Myocyte (in vitro differentiated cells): ENCODE results near the gene CSTF2. TPM values are rescaled to one million over a fixed set of nuclear protein-coding genes. Genes with fewer than 3 reads are reported as not detected.
"Not testable (repeated sequence)": the region's sequence is repeated elsewhere in the genome, so short reads cannot be mapped to it uniquely, and the experiment has no call there.

Experiments
- DNase-seq: peaks from one replicate; pipeline ENCODE4 v3.0.0-alpha.2; 2012; ENCODE audit warnings: low read depth
- polyA plus RNA-seq: library from polyadenylated mRNA; unstranded; fragments of >200 nt; gene quantifications from one replicate; pipeline ENCODE4 v1.2.1, GENCODE V29; 2012; ENCODE audit warnings: missing spikeins
- total RNA-seq: library from RNA; depleted of rRNA; stranded (reverse); fragments of >200 nt; gene quantifications from 2 replicates; pipeline ENCODE4 v1.2.3, GENCODE V29; 2014

CSTF2 gene, protein sequence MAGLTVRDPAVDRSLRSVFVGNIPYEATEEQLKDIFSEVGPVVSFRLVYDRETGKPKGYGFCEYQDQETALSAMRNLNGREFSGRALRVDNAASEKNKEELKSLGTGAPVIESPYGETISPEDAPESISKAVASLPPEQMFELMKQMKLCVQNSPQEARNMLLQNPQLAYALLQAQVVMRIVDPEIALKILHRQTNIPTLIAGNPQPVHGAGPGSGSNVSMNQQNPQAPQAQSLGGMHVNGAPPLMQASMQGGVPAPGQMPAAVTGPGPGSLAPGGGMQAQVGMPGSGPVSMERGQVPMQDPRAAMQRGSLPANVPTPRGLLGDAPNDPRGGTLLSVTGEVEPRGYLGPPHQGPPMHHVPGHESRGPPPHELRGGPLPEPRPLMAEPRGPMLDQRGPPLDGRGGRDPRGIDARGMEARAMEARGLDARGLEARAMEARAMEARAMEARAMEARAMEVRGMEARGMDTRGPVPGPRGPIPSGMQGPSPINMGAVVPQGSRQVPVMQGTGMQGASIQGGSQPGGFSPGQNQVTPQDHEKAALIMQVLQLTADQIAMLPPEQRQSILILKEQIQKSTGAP
- total RNA-seq: 11.4 and 11.7 TPM in 2 replicates
- 9.8 TPM for polyA plus RNA-seq

DNA sequence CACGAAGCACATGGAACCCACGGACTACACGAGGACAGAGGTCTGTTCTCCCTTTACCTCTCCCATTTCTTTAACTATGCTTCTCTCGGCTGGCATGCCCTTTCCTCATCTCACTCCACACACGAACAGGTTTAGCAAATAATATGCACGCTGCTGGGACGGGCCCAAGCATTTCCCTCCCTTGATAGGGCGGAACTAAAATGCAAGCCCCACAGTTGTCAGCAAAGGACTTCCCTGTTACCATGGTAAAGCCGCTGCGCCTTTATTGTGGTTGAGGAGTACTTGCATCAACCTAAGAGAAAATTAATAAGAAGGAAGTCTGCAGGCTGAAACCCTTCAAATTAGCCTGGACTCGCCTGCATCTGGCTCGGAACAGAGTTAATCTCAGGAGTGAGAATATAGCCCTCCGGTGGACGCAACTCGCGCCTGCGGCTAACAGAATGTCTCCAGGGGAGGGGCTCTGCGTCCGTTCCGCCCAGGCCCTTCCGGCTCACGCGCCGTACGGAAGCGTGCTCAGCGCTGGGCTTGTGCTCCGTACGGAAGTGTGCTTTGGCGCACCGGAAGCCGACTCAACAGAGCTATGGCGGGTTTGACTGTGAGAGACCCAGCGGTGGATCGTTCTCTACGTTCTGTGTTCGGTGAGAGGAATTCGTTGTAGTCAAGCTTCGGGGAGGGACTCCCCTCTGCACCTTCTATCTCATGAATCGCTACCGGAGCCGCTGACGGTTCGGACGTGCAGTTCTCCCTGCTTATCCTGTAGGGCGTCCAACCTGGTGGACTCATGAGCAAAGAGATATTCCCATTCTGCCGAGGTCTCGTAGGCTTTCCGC is at the start of gene CSTF2:
Gene CSTF2, plus strand, starts transcription at position 555 of the 830 bp plus-strand sequence. Its CDS starts 26 bp downstream, at position 581.
- peak; percentile 82 for DNase-seq

DNA sequence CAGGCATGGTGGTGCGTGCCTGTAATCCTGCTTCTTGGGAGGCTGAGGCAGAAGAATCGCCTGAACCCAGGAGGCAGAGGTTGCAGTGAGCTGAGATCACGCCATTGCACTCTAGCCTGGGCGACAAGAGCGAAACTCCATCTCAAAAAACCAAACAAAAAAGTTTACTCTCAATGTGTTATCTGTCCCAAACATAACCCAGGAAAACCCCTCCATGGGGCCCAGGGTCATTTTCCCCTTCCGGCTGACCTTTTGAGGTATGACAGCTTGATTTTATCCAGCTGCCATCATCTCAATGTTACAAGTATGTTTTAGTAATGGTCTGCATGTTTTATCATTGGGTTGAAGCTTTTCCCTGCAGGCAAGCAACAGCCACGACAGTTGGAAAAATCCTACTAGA is 23.8 kb upstream of the CSTF2 start:
- not testable (repeated sequence) for DNase-seq

DNA sequence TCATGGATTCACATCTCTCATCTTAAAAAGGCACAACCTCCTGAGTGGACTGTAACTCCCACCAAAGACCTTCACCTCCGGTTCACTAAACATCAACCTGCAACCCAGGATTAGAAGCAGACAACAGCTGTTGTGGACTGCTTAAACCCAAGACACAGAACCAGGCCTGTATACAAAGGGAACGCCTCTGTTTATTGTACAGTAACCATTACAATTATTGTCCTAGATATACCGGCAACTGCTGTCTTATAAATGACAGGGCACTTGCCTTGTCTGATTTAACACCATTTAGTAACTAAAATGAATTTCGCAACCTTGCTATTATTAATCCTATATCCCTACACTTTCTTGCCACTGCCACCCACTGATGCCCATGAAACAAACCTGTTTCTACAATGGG is 22.8 kb upstream of the CSTF2 start:
- DNase-seq: no peak

DNA sequence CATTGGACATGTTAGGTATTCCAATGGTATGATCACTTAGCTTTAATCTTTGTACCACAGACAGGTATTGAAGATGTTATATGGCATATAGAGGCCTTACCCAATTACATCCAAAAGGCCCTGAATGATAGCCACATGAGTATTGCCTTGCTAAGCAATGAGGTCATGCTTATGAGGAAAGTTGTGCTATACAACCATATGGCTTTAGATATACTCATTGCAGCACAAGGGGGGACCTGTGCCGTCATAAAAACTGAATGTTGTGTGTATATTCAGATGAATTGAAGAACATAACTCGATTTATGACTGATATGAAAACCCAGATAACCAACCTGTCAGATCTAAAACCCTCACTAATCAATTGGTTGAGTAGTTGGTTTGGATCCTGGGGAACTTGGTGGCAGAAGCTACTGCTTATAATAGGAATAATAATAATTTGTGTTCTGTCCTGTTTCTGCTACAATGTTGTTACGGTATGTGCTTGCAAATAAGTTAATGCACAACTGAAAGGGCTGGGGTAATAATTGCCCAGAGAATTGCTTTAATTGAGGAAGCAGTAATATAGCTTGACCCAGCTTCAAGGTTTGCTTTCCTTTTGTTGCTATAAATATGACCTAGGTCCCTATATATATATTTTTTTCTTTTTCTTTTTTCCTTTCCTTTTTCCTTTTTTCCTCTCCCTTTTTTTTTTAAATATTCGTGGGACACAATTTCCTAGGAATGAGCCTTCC is 21.5 kb upstream of the CSTF2 start:
- no peak for DNase-seq

DNA sequence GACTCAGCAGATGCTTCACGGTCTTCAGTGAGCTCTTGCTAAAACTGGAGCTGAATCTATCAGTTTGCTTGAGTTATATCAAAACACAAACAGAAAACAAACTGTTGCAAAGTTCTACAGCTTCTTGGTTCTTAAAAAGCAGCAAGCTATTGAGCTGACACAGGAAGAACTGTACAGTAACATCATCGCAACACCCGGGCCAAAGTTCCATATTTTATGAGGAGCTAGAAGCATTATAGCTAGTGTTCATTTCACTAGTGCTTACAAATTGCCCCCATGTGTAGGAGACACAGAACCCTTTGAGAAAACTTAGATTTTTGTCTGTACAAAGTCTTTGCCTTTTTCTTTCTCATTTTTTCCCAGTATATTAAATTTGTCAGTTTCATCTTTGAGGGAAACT is 17.3 kb upstream of the CSTF2 start:
- no peak for DNase-seq

DNA sequence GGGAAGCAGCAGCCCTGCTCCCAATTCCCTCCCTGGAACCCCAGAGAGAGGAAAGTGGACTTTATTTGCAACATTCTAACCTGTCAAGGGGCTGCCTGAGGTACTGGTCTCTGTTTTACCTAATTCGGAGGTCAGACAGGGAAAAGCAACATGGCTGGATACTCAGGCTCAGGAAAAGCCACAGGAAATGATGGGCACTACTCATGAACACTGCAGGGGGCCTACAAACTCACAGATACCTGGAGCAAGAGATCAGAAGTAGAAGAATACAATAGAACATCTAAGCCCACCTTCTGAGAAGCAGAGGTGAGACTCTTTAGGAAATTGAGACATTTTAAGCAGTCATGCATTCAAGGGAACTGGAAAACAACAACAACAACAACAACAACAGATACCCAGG is 15.4 kb upstream of the CSTF2 start:
- DNase-seq: no peak

DNA sequence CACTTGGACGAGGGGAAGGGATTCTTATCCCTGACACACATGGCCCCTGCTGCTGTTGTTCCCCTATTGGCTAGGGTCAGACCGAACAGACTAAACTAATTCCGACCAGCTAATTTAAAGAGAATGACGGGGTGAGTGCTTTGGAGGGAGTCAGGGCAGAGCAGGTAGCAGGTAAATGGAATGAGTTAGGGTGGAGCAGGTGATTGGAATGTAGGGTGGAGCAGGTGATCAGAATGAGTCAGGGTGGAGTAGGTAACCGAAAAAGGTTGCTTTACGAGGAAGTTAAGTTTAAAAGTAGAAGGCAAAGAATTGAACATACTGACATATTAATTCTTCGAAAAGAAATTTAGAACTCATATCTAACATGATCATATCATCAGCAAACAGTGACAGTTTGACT is 11.9 kb upstream of the CSTF2 start:
- DNase-seq: not testable (repeated sequence)

DNA sequence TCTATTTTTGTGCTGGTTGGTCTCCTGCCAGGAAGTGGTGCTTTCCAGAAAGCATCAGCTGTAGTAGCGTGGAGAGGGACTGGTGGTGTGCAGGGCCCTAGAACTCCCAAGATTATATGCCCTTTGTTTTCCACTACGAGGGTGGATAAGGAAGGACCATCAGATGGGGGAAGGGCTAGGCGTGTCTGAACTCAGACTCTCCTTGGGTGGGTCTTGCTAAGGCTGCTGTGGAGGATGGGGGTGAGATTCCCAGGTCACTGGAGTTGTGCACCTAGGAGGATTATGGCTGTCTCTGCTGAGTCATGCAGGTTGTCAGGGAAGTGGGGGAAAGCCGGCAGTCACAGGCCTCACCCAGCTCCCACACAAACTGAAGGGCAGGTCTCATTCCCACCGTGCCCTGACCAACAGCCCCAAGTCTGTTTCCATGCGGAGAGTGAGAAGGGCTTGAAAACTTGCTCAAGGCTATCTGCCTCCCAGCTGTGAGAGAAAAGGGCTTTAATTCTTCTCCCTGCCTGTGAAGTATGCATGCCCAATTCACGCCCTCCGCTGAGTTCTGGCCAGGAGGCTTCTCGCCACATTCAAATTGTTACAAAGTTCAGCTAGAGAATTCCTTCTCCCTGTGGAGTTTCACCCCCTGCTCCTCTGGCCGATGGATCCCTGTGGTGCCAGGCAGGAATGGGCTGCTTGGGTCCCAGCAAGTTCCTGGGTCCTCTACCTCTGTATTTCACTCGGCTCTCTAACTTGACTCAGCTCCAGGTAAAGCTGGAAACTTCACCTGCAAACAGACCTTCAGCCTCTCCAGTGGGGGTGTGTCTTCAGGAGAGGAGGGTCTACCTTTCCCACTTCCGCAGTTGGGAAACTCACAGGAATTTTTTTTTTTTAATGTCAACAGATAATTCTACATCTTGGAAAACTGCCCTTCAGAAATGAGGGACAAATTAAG is 7.7 kb upstream of the CSTF2 start:
- DNase-seq: no peak

DNA sequence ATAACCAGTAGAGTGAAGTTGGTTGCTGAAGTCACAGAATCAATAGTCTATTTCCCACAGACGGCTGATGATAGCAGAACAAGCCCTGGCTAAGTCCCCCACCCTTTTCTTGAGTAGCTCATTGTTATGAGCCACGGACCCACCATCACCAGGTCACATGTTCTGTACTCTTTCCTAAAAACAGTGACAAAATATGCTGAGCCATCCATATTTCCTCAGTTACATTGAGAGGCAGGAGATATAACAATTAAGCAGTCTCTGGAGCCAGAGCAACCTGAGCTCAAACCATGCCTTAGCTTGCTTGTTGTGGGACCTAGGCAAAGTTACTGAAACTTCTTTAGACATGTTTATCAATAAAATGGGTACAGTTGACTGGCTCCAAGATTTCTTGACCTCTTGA is 2.9 kb upstream of the CSTF2 start:
- DNase-seq: no peak

DNA sequence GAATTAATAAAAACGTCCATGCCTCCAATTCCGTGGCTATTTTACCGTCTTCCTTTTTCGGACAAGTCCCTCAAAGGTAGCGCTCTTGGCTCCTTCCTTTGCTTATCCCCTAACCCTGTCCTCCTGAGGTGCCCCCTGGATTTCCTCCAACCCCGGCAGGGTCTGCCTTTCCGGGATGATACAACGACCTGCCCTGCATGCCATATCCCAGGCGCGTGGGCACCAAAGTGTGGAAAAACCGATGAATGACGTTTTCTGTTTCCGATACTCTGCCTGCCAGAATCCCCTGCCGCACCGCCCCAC is 706 bp upstream of the CSTF2 start:
- DNase-seq: no peak

DNA sequence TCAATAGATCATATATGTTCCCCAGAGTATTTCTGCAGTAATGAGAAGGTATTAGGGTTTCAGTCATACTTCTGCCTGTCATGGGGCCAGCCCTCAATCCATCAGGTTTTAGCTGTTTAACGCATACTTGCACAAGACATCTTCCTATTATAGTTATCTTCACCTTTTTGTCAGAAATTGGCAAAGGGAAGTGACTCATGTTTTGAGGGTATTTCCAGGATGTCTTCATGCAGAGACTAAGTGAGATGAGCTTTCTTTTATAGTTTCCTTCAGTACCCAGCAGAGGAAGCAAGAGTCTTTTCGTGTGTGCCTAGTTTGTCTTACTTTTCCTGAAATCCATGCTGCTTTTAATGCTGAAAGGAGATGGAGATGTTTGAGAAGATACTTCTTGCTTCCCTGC is 9.5 kb downstream of the CSTF2 start:
- DNase-seq: no peak

DNA sequence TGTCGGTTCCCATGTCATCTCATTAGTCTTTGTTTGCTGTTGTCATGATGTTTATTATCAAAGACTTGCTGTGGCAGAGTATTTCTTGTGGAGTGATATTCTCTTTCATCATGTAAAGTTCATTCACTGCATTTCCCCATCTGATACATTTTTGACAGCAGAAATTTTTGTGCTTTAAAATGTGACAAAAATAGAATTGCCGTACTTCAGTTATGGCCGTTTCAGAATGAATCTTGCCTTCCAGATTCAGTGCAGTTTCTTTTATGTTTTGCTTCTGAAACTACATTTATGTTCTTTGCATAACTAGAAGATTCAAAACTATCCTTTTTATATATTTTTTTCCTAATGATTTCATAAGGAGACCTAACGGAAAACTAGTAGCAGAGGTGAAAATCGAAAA is 10.0 kb downstream of the CSTF2 start:
- no peak for DNase-seq

DNA sequence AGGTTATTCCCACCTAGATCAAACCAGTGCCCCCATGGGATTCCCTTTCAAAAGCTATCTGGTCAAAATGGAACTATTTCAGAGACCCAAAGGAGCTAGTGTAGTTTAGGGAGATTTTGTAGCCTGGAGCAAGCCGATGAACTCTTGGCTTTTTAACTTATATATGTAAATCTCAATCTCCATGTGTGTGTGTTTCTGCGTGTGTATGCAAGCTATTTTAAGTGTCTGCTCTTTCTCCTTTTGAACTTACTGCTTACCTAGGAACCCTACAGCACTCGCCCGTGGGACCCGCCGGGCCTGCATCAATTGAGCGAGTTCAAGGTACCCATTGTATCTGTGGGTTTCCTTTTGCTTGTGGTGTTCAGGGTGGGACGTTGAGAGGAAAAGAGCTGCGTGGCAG is 10.4 kb downstream of the CSTF2 start:
- no peak for DNase-seq

DNA sequence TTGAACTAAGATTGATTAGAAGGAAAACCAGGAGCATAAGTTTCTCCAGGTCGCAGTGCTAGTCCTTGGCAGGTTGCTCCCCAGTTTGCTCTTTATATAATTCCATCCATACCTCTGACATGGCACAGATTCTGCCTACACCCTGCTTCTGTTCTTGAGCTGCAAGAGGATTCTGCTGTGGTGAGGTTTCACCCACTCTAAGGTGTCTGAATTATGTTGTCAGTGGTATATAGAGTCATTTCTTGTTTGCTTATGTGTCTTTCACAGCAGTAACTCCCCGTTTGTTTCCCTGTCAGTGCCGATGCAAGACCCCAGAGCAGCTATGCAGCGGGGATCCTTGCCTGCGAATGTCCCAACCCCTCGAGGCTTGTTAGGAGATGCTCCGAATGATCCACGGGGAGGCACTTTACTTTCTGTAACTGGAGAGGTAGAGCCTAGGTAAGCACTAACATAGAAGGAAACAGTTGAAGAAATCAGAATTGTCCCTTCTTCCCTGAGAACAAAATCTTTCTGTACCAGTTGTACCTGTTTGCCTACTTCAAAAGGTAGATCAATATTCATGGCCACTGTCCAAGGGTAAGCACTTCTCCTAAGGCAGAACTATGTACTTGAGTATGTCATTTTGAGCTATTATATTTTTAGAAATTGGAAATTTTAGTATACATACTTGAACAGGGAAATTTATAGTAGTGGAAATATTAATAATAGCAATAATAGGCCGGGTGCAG is 11.2 kb downstream of the CSTF2 start:
- DNase-seq: no peak

DNA sequence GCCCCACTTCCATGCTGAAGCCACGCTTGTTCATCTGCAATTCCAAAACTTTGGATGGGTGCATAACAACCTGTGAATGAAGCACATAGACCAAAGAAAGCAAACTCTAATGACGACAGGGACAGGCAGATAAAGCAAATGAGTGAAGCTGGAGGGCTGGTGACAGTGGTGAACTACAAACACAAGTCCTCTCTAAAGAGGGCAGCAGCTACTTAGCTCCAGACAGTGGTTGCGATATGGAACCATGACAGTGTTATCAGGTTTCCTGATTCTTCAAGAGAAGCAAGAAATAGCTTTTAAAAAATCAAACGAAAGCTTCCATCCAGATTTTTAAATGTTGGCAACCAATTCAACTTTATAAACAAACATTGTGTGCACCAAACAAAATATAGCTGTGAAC is 30.1 kb downstream of the CSTF2 start:
- no peak for DNase-seq

DNA sequence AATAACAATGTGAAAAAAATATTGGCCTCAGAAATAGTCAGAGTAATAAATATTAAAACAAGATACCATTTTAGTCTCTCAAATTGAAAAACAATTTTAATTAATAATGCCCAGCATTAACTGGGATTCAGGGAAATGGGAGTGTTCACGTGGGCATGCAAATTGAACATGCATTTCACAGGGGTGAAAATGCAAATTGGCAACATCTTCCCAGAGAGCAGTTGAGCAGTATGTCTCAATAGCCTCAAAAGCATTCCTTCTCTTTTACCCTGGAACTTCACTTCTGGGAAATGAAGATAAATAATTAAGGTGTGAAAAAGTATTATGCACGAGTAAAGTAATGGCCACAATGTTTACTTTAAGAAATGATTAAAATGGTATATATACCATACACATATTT is 32.6 kb downstream of the CSTF2 start:
- no peak for DNase-seq

DNA sequence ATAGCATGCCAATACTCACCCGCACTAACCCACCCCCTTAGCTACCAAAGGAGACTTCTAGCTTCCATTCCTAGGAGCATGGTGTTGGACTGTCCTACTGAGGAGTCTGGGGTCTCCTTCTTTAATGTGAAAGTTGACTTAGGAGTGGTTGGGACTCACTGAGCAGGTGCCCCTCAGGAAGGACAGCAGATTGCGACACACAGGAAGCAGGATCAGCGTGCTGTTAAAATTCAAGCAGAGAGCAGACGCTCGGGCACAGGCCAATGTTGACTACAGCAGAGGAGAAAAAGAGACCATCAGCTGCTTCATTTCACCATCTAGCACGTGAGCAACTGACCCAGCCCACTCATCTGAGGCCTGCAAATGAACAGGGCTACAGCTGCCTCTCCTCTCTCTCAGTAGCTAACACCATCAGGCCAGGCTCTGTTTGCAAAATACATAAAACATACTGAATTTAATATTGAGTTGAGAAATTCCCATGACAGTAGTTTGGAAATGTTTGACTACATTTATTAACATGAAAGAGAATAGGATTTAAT is 43.2 kb downstream of the CSTF2 start:
- DNase-seq: peak; percentile 33

DNA sequence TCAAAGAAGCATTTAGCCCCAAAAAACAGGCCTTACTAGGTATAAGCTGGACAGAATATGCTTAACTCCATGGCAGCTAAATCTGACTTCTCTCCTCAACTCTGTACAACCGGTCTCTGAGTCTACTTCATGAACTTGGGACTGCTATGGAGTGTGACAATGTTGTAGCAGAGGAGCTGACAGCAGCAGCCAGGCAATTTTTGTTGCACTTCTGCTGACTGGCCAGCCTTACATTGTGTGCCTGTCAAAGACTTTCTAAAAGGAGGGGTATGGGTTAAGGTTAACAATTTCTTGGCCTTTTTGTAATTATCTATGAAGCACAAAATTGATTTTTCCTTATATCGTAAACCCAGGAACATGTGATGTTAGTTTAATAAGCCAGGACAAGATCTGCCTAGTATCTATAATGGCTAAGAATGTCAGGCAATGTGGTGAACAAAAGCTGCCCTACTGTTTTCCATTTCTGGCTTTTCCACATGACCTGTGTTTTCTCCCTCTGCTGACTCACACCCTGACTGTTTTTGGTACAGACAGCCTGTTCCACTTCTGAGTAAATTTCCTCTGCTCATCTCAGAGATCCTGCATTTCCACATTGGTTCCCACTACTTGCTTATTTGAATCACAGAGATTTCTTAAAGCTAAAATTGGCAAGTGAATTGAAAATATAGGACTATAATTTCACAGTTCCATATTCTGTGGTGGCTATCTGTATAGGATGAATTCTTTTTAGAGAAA is 44.6 kb downstream of the CSTF2 start:
- DNase-seq: peak; percentile 58

DNA sequence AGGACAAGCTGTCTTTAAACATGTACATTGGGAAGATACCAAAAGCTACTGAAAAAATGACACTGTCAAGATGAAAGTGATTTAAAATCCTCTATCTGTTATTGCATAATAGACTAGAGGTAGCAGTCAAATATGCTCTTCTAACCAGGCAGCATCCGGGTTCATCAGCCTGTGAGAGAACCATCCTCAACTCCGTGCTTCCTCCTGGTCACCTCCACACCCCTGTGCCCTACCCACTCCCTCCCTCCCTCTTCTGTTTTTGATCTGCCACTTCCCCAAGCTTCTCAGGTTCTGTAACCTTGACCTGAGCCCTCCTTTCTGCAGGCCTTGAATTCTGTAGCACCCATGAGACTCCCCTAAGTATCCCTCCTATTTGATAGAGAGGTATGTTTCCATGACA is 48.1 kb downstream of the CSTF2 start:
- DNase-seq: no peak
